Measurements from ENCODE around the gene USP8. TPM values are rescaled to one million over a fixed set of nuclear protein-coding genes. Genes with fewer than 3 reads are reported as not detected.

Gene USP8
- total and polyA plus RNA-seq, 2 of the 4 experiments (the other 2 are of a cell fraction), result 25.4 to 52.2 TPM

DNA sequence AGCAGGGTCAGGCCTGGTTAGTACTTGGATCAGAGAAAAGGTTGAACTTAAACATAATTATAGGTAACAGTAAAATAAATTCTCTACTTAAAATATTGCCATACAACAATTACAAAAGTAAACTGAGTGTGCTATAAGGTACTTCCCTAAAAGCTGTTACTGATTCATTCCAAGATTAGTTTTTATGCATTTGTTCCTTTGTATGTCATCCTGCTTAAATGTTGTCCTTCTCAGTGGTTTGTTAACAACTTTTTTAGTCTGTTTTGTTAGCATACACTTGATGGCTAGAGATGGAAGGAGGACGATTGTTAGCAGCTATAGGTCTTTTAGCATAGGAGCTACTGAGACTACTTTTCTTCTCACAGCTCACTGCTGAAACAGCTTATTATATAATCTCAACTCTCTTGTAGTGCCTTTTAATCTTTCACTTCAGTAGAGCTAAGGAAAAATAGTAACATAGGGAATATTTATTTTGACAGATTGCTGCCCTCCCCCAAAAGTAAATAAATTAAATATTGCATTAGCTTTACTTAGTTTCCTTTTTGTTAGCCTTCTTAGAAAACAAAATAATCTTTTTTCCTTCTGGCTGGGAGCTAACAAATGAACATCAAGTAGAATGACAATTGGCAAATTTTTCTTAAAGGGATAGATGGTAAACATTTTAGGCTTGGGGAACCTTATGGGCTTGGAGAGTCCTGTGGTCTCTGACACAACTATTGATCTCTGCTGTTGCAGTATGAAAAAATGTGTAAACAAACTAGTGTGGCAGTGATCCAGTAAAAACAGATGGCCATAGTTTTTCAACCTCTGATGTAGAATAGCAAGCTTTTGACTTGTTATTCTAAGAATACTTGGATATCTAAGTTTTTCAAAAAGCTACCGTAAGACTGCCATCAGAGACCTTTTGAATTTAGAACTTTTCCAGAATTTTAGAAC lies 39.5 kb downstream of the USP8 start (continued):
- TF ChIP-seq RCOR1 (IDR thresholded peaks at IDR 0.05; ENCODE audit: insufficient replicate concordance, low read length), result no peak

GRCh38 chr15:50471072-50471471 lies 46.9 kb downstream of the USP8 start:
- Histone ChIP-seq H4K5ac (ENCODE audit: low read depth, low read length) (no peak overlapping the region), H3K23ac (ENCODE audit: low read depth, low read length) (no peak overlapping the region), H4K91ac (ENCODE audit: insufficient read depth, low read depth, low read length) (no peak overlapping the region), H3K36me3 (ENCODE audit: control insufficient read depth, insufficient read depth, low read length) (peaks cover 27% of the 10 kb centered on the region), H3K4ac (ENCODE audit: low read depth, low read length) (no peak overlapping the region), H3K79me1 (ENCODE audit: low read depth in 1 of 2, low read length in 2 of 2) (peaks cover 7 to 8% of the 10 kb centered on the region in 2 experiments; a peak in 2 of 4 replicates), H3K18ac (ENCODE audit: low read depth, low read length) (no peak overlapping the region), H3K9ac (ENCODE audit: low read depth, low read length) (no peak overlapping the region), H2AK5ac (ENCODE audit: low read depth, low read length) (no peak overlapping the region), H2BK15ac (ENCODE audit: low read depth, low read length) (no peak overlapping the region), H2AK9ac (replicated peaks; ENCODE audit: low read depth, low read length, poor library complexity) (no peak overlapping the region), H3K9me3 (ENCODE audit: control insufficient read depth, insufficient read depth, low read length) (no peaks in the 10 kb centered on the region), H3K9me1 (ENCODE audit: insufficient read depth, low read length) (no peaks in the 10 kb centered on the region), H4K8ac (ENCODE audit: low read depth in 2 of 2, low read length in 2 of 2) (no peak overlapping the region), H4K20me1 (ENCODE audit: insufficient read depth, low read length) (no peaks in the 10 kb centered on the region), H3K4me1 (ENCODE audit: control insufficient read depth, insufficient read depth, low read length) (no peaks in the 10 kb centered on the region), H3K27me3 (ENCODE audit: control insufficient read depth, insufficient read depth, low read length) (no peaks in the 10 kb centered on the region), H3K4me2 (ENCODE audit: low read depth, low read length) (no peak overlapping the region), H2BK20ac (ENCODE audit: low read depth, low read length) (no peak overlapping the region), H3K27ac (ENCODE audit: insufficient read depth, low read length) (no peak overlapping the region), H2BK5ac (ENCODE audit: low read depth, low read length, poor library complexity, severe bottlenecking) (no peak overlapping the region), H2AFZ (replicated peaks; ENCODE audit: low read length, poor library complexity) (no peak overlapping the region), H3K14ac (replicated peaks; ENCODE audit: low read depth, low read length) (no peak overlapping the region), H3K56ac (ENCODE audit: extremely low read depth, insufficient read depth, low read length) (no peak overlapping the region), H2BK120ac (ENCODE audit: low read depth, low read length) (no peak overlapping the region), H3K4me3 (ENCODE audit: insufficient read depth, low read depth, low read length) (no peak overlapping the region)
- no CpG with 5 or more reads among the region's 2 CpGs for WGBS, 2 experiments (ENCODE audit: extremely low coverage in 2 of 2, insufficient read length in 1 of 2)
- in situ Hi-C loops (cut with MboI; ENCODE audit: low sequenced_read_pairs), result no loop called here
- no peak for DNase-seq
- POLR2A ChIA-PET (ENCODE audit: unreplicated experiment), result no interaction called here
- dilution Hi-C loops (cut with HindIII; ENCODE audit: low sequenced_read_pairs, unreplicated experiment), result no loop called here
- ATAC-seq (ENCODE audit: low read depth), result no peak
- intact Hi-C loops (cut with micrococcal nuclease), result no loop called here
- no TSS peak for BruUV-seq (replicated peaks)
- CTCF ChIA-PET, result no interaction called here
- no peak for TF ChIP-seq CTCF (conservative IDR thresholded peaks at IDR 0.05; ENCODE audit: low read depth, low read length)
- TF ChIP-seq POLR2A (IDR thresholded peaks at IDR 0.05; ENCODE audit: low read depth, low read length), result no peak
- TF ChIP-seq BHLHE40 (IDR thresholded peaks at IDR 0.05; ENCODE audit: low read depth, low read length), result no peak
- TF ChIP-seq CHD1 (IDR thresholded peaks at IDR 0.05; ENCODE audit: low read depth, low read length), result no peak
- no peak for TF ChIP-seq SMC3 (IDR thresholded peaks at IDR 0.05; ENCODE audit: low read depth, low read length)
- TF ChIP-seq MAZ (IDR thresholded peaks at IDR 0.05; ENCODE audit: borderline replicate concordance, low read depth, low read length), result no peak
- TF ChIP-seq FOS (IDR thresholded peaks at IDR 0.05; ENCODE audit: low read depth, low read length), result no peak
- TF ChIP-seq, protein P1, sequence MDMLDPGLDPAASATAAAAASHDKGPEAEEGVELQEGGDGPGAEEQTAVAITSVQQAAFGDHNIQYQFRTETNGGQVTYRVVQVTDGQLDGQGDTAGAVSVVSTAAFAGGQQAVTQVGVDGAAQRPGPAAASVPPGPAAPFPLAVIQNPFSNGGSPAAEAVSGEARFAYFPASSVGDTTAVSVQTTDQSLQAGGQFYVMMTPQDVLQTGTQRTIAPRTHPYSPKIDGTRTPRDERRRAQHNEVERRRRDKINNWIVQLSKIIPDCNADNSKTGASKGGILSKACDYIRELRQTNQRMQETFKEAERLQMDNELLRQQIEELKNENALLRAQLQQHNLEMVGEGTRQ (IDR thresholded peaks at IDR 0.05; ENCODE audit: low read depth, low read length), result no peak
- no peak for TF ChIP-seq RCOR1 (IDR thresholded peaks at IDR 0.05; ENCODE audit: insufficient replicate concordance, low read length)
- TF ChIP-seq, protein P2, sequence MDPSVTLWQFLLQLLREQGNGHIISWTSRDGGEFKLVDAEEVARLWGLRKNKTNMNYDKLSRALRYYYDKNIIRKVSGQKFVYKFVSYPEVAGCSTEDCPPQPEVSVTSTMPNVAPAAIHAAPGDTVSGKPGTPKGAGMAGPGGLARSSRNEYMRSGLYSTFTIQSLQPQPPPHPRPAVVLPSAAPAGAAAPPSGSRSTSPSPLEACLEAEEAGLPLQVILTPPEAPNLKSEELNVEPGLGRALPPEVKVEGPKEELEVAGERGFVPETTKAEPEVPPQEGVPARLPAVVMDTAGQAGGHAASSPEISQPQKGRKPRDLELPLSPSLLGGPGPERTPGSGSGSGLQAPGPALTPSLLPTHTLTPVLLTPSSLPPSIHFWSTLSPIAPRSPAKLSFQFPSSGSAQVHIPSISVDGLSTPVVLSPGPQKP (IDR thresholded peaks at IDR 0.05; ENCODE audit: borderline replicate concordance, low read depth, low read length), result no peak
- TF ChIP-seq CEBPB (IDR thresholded peaks at IDR 0.05; ENCODE audit: low read depth, low read length), result no peak
- TF ChIP-seq RFX5 (IDR thresholded peaks at IDR 0.05; ENCODE audit: low read depth, low read length), result no peak
